Measurements from ENCODE around the gene TKT.
"Not testable (repeated sequence)": the region's sequence is repeated elsewhere in the genome, so short reads cannot be mapped to it uniquely, and the experiment has no call there.

Gene TKT

GRCh38 chr3:53259427-53260259, 3.8 kb upstream of the TKT start:
- no peak for DNase-seq

- no peak for DNase-seq
Measured at GRCh38 chr3:53258600-53259426, 3.0 kb upstream of the TKT start.

GRCh38 chr3:53257465-53257864, 1.6 kb upstream of the TKT start:
- DNase-seq: no peak

- DNase-seq: no peak
Measured at GRCh38 chr3:53256704-53257055, 858 bp upstream of the TKT start.

GRCh38 chr3:53255423-53255774, 423 bp downstream of the TKT start:
- peak; percentile 29 for DNase-seq

- peak; percentile 23 for DNase-seq
Measured at GRCh38 chr3:53254509-53255422, 1.1 kb downstream of the TKT start.

GRCh38 chr3:53253707-53254508, 1.9 kb downstream of the TKT start:
- DNase-seq: no peak

- not testable (repeated sequence) for DNase-seq
Measured at GRCh38 chr3:53252947-53253322, 2.9 kb downstream of the TKT start.

GRCh38 chr3:53252096-53252946, 3.5 kb downstream of the TKT start:
- DNase-seq: no peak

- no peak for DNase-seq
Measured at GRCh38 chr3:53250881-53251605, 4.8 kb downstream of the TKT start.

GRCh38 chr3:53250453-53250852, 5.4 kb downstream of the TKT start:
- DNase-seq: no peak

GRCh38 chr3:53248161-53248560, 7.7 kb downstream of the TKT start:
- DNase-seq: no peak

- DNase-seq: no peak
Measured at GRCh38 chr3:53247619-53248018, 8.2 kb downstream of the TKT start.

- no peak for DNase-seq
Measured at GRCh38 chr3:53244271-53244670, 11.6 kb downstream of the TKT start.

GRCh38 chr3:53243785-53244184, 12.0 kb downstream of the TKT start:
- DNase-seq: no peak

- no peak for DNase-seq
Measured at GRCh38 chr3:53243165-53243564, 12.7 kb downstream of the TKT start.

- DNase-seq: no peak
Measured at GRCh38 chr3:53242642-53243041, 13.2 kb downstream of the TKT start.

GRCh38 chr3:53242155-53242554, 13.7 kb downstream of the TKT start:
- DNase-seq: no peak

- no peak for DNase-seq
Measured at GRCh38 chr3:53240989-53241972, 14.5 kb downstream of the TKT start.
